Measurements from ENCODE around the gene SLC25A18. TPM values are rescaled to one million over a fixed set of nuclear protein-coding genes. Genes with fewer than 3 reads are reported as not detected.

The SLC25A18 gene
- total and polyA plus RNA-seq, 2 of the 4 experiments (the other 2 are of a cell fraction), result 0.05 TPM; not detected in 1

DNA sequence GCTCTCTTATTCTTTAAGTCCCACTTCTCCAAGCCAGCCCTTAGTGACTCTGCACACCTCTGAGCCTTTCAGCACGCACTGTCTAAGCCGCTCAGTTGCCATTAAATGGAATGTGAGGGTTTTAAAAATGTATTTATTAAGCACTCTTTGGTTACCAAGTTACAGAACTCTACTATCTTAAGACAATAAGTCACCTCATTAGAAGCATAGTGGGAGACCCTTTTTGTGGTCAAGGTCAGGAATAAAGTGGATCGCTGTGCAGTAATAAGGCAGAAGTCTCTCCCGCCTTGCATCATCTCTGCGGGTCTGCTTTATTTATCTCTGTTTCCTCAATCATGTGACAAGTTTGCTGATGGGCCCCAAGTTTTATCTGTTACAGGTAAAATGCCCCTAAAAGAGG lies 11.9 kb downstream of the SLC25A18 start:
- TF ChIP-seq, protein P1, sequence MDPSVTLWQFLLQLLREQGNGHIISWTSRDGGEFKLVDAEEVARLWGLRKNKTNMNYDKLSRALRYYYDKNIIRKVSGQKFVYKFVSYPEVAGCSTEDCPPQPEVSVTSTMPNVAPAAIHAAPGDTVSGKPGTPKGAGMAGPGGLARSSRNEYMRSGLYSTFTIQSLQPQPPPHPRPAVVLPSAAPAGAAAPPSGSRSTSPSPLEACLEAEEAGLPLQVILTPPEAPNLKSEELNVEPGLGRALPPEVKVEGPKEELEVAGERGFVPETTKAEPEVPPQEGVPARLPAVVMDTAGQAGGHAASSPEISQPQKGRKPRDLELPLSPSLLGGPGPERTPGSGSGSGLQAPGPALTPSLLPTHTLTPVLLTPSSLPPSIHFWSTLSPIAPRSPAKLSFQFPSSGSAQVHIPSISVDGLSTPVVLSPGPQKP (IDR thresholded peaks at IDR 0.05; ENCODE audit: borderline replicate concordance, low read depth, low read length), result no peak
- TF ChIP-seq, protein P2, sequence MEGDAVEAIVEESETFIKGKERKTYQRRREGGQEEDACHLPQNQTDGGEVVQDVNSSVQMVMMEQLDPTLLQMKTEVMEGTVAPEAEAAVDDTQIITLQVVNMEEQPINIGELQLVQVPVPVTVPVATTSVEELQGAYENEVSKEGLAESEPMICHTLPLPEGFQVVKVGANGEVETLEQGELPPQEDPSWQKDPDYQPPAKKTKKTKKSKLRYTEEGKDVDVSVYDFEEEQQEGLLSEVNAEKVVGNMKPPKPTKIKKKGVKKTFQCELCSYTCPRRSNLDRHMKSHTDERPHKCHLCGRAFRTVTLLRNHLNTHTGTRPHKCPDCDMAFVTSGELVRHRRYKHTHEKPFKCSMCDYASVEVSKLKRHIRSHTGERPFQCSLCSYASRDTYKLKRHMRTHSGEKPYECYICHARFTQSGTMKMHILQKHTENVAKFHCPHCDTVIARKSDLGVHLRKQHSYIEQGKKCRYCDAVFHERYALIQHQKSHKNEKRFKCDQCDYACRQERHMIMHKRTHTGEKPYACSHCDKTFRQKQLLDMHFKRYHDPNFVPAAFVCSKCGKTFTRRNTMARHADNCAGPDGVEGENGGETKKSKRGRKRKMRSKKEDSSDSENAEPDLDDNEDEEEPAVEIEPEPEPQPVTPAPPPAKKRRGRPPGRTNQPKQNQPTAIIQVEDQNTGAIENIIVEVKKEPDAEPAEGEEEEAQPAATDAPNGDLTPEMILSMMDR (conservative IDR thresholded peaks at IDR 0.05; ENCODE audit: low read depth, low read length), result no peak
- no peak for TF ChIP-seq RCOR1 (IDR thresholded peaks at IDR 0.05; ENCODE audit: insufficient replicate concordance, low read length)
- TF ChIP-seq SMC3 (IDR thresholded peaks at IDR 0.05; ENCODE audit: low read depth, low read length), result no peak
- TF ChIP-seq MAFK (IDR thresholded peaks at IDR 0.05; ENCODE audit: low read depth, low read length), result no peak
- no peak for TF ChIP-seq CHD1 (IDR thresholded peaks at IDR 0.05; ENCODE audit: low read depth, low read length)
- no peak for TF ChIP-seq RAD21 (IDR thresholded peaks at IDR 0.05; ENCODE audit: low read length)
- TF ChIP-seq MXI1 (IDR thresholded peaks at IDR 0.05; ENCODE audit: borderline replicate concordance, low read depth, low read length), result no peak
- no peak for TF ChIP-seq FOS (IDR thresholded peaks at IDR 0.05; ENCODE audit: low read depth, low read length)
- TF ChIP-seq MAZ (IDR thresholded peaks at IDR 0.05; ENCODE audit: borderline replicate concordance, low read depth, low read length), result no peak
- TF ChIP-seq BHLHE40 (IDR thresholded peaks at IDR 0.05; ENCODE audit: low read depth, low read length), result no peak
- TF ChIP-seq NFE2L2 (IDR thresholded peaks at IDR 0.05; ENCODE audit: low read depth, low read length), result no peak
- no peak for TF ChIP-seq RFX5 (IDR thresholded peaks at IDR 0.05; ENCODE audit: low read depth, low read length)
- no peak for TF ChIP-seq POLR2A (IDR thresholded peaks at IDR 0.05; ENCODE audit: low read depth, low read length)
- TF ChIP-seq, protein P3, sequence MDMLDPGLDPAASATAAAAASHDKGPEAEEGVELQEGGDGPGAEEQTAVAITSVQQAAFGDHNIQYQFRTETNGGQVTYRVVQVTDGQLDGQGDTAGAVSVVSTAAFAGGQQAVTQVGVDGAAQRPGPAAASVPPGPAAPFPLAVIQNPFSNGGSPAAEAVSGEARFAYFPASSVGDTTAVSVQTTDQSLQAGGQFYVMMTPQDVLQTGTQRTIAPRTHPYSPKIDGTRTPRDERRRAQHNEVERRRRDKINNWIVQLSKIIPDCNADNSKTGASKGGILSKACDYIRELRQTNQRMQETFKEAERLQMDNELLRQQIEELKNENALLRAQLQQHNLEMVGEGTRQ (IDR thresholded peaks at IDR 0.05; ENCODE audit: low read depth, low read length), result no peak
- TF ChIP-seq CEBPB (IDR thresholded peaks at IDR 0.05; ENCODE audit: low read depth, low read length), result no peak
- Histone ChIP-seq H3K9me1 (ENCODE audit: insufficient read depth, low read length) (peaks cover under 1% of the 10 kb centered on the region; the same call in 1 of the 2 replicates), H2BK5ac (ENCODE audit: low read depth, low read length, poor library complexity, severe bottlenecking) (no peak overlapping the region), H3K4me1 (ENCODE audit: control insufficient read depth, insufficient read depth, low read length) (peaks cover 6% of the 10 kb centered on the region), H4K91ac (ENCODE audit: insufficient read depth, low read depth, low read length) (no peak overlapping the region), H3K14ac (replicated peaks; ENCODE audit: low read depth, low read length) (no peak overlapping the region), H3K4me3 (ENCODE audit: insufficient read depth, low read depth, low read length) (no peak overlapping the region), H3K36me3 (ENCODE audit: control insufficient read depth, insufficient read depth, low read length) (no peaks in the 10 kb centered on the region), H2BK120ac (ENCODE audit: low read depth, low read length) (no peak overlapping the region), H3K27me3 (ENCODE audit: control insufficient read depth, insufficient read depth, low read length) (no peaks in the 10 kb centered on the region), H3K4me2 (ENCODE audit: low read depth, low read length) (no peak overlapping the region), H3K56ac (ENCODE audit: extremely low read depth, insufficient read depth, low read length) (no peak overlapping the region), H4K5ac (ENCODE audit: low read depth, low read length) (no peak overlapping the region), H4K20me1 (ENCODE audit: insufficient read depth, low read length) (no peaks in the 10 kb centered on the region), H4K8ac (ENCODE audit: low read depth in 2 of 2, low read length in 2 of 2) (no peak overlapping the region), H3K9me3 (ENCODE audit: control insufficient read depth, insufficient read depth, low read length) (no peaks in the 10 kb centered on the region), H3K23ac (ENCODE audit: low read depth, low read length) (no peak overlapping the region), H2AFZ (replicated peaks; ENCODE audit: low read length, poor library complexity) (no peak overlapping the region), H2AK5ac (ENCODE audit: low read depth, low read length) (no peak overlapping the region), H3K4ac (ENCODE audit: low read depth, low read length) (no peak overlapping the region), H2BK20ac (ENCODE audit: low read depth, low read length) (no peak overlapping the region), H3K27ac (ENCODE audit: insufficient read depth, low read length) (no peak overlapping the region), H2AK9ac (replicated peaks; ENCODE audit: low read depth, low read length, poor library complexity) (no peak overlapping the region), H3K79me1 (ENCODE audit: low read depth in 1 of 2, low read length in 2 of 2) (no peaks in the 10 kb centered on the region), H3K18ac (ENCODE audit: low read depth, low read length) (no peak overlapping the region), H2BK15ac (ENCODE audit: low read depth, low read length) (no peak overlapping the region), H3K9ac (ENCODE audit: low read depth, low read length) (no peak overlapping the region)
- DNase-seq, result no peak
- ChIA-PET POLR2A (ENCODE audit: unreplicated experiment) (no interaction called here), CTCF (no interaction called here)
- intact Hi-C loops (cut with micrococcal nuclease) (loop anchor here (10.0 kb wide), 1 partner anchor 140 kb away; no protein-coding TSS in a partner anchor), dilution Hi-C loops (cut with HindIII; ENCODE audit: low sequenced_read_pairs, unreplicated experiment) (no loop called here), in situ Hi-C loops (cut with MboI; ENCODE audit: low sequenced_read_pairs) (no loop called here)
- no TSS peak for BruUV-seq (replicated peaks)
- ATAC-seq (ENCODE audit: low read depth), result no peak
- WGBS, 2 experiments (ENCODE audit: extremely low coverage in 2 of 2, insufficient read length in 1 of 2), result no CpG with 5 or more reads among the region's 5 CpGs

Data from IMR-90 (cell line).